ENCODE measurements around the gene ALKBH4.

GRCh38 chr7:102417105-102417504, 47.6 kb downstream of the ALKBH4 start:
- TF ChIP-seq CTCF (IDR thresholded peaks at IDR 0.05) (no peak), POLR2A (IDR thresholded peaks at IDR 0.05) (no peak)

Measured in right lobe of liver (tissue), 4 donors.